ENCODE results near the gene TOGARAM2. TPM values are rescaled to one million over a fixed set of nuclear protein-coding genes. Genes with fewer than 3 reads are reported as not detected.

Gene TOGARAM2
- total RNA-seq, 2 donors from 2014 or later: 0.86 to 4.2 TPM

- no peaks in the 10 kb centered on the region for H3K27me3 ChIP-seq (ENCODE audit: control insufficient read depth, insufficient read depth, low read length, poor library complexity, severe bottlenecking)
These were observed 13.6 kb downstream of the TOGARAM2 start for GRCh38 chr2:28994679-28995078.

DNA sequence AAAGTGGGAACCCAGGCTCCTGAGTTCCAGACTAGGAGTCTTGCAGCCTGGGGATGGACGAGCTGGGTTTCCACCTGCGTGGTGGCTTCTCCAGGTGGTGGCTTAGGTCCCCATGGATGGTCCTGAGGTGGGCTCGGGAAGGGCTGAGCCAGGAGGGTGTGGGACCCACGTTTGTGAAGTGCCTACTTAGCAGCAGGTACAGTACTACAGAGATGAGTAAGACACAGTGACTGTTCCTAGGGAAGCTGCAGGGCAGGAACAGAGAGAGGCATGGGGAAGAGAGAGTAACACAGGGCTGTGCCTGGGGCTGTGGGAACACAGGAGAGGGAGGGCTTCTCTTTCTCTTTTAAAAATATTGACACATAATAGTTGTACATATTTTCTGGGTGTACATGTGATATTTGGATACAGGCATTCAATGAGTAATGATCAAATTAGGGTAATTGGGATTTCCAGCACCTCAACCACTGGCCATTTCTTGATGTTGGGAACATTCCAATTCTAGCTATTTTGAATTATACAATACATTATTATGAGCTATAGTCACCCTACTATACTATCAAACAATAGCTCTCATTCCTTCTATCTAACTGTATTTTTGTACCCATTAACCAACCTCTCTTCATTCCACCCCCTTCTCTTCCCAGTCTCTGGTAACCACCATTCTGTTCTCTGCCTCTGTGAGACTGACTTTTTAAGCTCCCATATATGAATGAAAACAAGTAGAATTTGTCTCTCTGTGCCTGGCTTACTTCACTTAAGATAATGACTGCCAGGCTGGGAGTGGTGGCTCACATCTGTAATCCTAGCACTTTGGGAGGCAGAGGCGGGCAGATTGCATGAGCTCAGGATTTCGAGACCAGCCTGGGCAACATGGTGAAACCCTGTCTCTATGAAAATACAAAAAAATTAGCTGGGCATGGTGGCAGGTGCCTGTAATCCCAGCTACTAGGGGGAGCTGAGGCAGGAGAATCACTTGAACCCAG is 15.0 kb downstream of the TOGARAM2 start:
- no peak overlapping the region for H3K4me3 ChIP-seq (ENCODE audit: low read length)
- H3K4me3 Mint-ChIP-seq: no peak overlapping the region
- no peak for DNase-seq
- H3K9ac ChIP-seq (ENCODE audit: extremely low read depth, low read length, poor library complexity, severe bottlenecking): no peak overlapping the region
- no peaks in the 10 kb centered on the region for H3K36me3 Mint-ChIP-seq (ENCODE audit: low read depth)
- H3K4me1 ChIP-seq (ENCODE audit: control insufficient read depth, insufficient read depth, low read length): no peaks in the 10 kb centered on the region
- H3K27ac ChIP-seq (ENCODE audit: low read depth, low read length): no peak overlapping the region
- 83 to 87% methylated on average over 3 to 6 of the region's 6 CpGs for WGBS, 2 experiments (ENCODE audit: insufficient coverage in 1 of 2, insufficient read length in 1 of 2)
- H3K27me3 ChIP-seq (ENCODE audit: control insufficient read depth, insufficient read depth, low read length, poor library complexity, severe bottlenecking): no peaks in the 10 kb centered on the region
- H3K4me1 Mint-ChIP-seq: peaks cover 34% of the 10 kb centered on the region
- no peaks in the 10 kb centered on the region for H3K27me3 Mint-ChIP-seq (ENCODE audit: insufficient read depth)
- H3K9me3 Mint-ChIP-seq: no peaks in the 10 kb centered on the region
- H3K9me3 ChIP-seq (ENCODE audit: control insufficient read depth, low read length): no peaks in the 10 kb centered on the region
- H3K27ac Mint-ChIP-seq: no peak overlapping the region
- no peak for TF ChIP-seq CTCF (conservative IDR thresholded peaks at IDR 0.05)
- H3K36me3 ChIP-seq (ENCODE audit: control insufficient read depth, insufficient read depth, low read length): no peaks in the 10 kb centered on the region

More at GRCh38 chr2:28994679-28995078, 13.6 kb downstream of the TOGARAM2 start:
- TF ChIP-seq CTCF (conservative IDR thresholded peaks at IDR 0.05): no peak
- no peak overlapping the region for H3K4me3 Mint-ChIP-seq
- no peaks in the 10 kb centered on the region for H3K9me3 ChIP-seq (ENCODE audit: control insufficient read depth, low read length)
- no peaks in the 10 kb centered on the region for H3K36me3 ChIP-seq (ENCODE audit: control insufficient read depth, insufficient read depth, low read length)
- no peak overlapping the region for H3K4me3 ChIP-seq (ENCODE audit: low read length)
- no peaks in the 10 kb centered on the region for H3K27me3 Mint-ChIP-seq (ENCODE audit: insufficient read depth)
- H3K9me3 Mint-ChIP-seq: no peaks in the 10 kb centered on the region
- peaks cover 33% of the 10 kb centered on the region for H3K4me1 Mint-ChIP-seq
- 83 to 100% methylated on average over 3 to 7 of the region's 7 CpGs for WGBS, 2 experiments (ENCODE audit: insufficient coverage in 1 of 2, insufficient read length in 1 of 2)
- H3K27ac ChIP-seq (ENCODE audit: low read depth, low read length): no peak overlapping the region
- no peaks in the 10 kb centered on the region for H3K36me3 Mint-ChIP-seq (ENCODE audit: low read depth)
- H3K9ac ChIP-seq (ENCODE audit: extremely low read depth, low read length, poor library complexity, severe bottlenecking): no peak overlapping the region
- no peak overlapping the region for H3K27ac Mint-ChIP-seq
- peak; percentile 38 for DNase-seq
- no peaks in the 10 kb centered on the region for H3K4me1 ChIP-seq (ENCODE audit: control insufficient read depth, insufficient read depth, low read length)

- H3K4me1 Mint-ChIP-seq: peaks cover 34% of the 10 kb centered on the region
- 85 to 89% methylated on average over 12 of the region's 12 CpGs for WGBS, 2 experiments (ENCODE audit: insufficient coverage in 1 of 2, insufficient read length in 1 of 2)
- no peak for DNase-seq
These were observed 16.2 kb downstream of the TOGARAM2 start for GRCh38 chr2:28997237-28997846.

More at GRCh38 chr2:28997237-28997846, 16.2 kb downstream of the TOGARAM2 start:
- no peak for TF ChIP-seq CTCF (conservative IDR thresholded peaks at IDR 0.05)
- Histone ChIP-seq H3K27ac (ENCODE audit: low read depth, low read length) (no peak overlapping the region), H3K9me3 (ENCODE audit: control insufficient read depth, low read length) (no peaks in the 10 kb centered on the region), H3K9ac (ENCODE audit: extremely low read depth, low read length, poor library complexity, severe bottlenecking) (no peak overlapping the region), H3K4me1 (ENCODE audit: control insufficient read depth, insufficient read depth, low read length) (no peaks in the 10 kb centered on the region), H3K36me3 (ENCODE audit: control insufficient read depth, insufficient read depth, low read length) (no peaks in the 10 kb centered on the region), H3K4me3 (ENCODE audit: low read length) (no peak overlapping the region), H3K27me3 (ENCODE audit: control insufficient read depth, insufficient read depth, low read length, poor library complexity, severe bottlenecking) (no peaks in the 10 kb centered on the region)
- Mint-ChIP-seq H3K27me3 (ENCODE audit: insufficient read depth) (no peaks in the 10 kb centered on the region), H3K27ac (no peak overlapping the region), H3K36me3 (ENCODE audit: low read depth) (no peaks in the 10 kb centered on the region), H3K9me3 (no peaks in the 10 kb centered on the region), H3K4me3 (peak overlapping the region; percentile 9)

Data from endodermal cell (in vitro differentiated cells).